ENCODE results near the gene CASP2. TPM values are rescaled to one million over a fixed set of nuclear protein-coding genes. Genes with fewer than 3 reads are reported as not detected.

Gene CASP2
- total RNA-seq, 1 donor from 2014 or later, result 9.4 TPM

DNA sequence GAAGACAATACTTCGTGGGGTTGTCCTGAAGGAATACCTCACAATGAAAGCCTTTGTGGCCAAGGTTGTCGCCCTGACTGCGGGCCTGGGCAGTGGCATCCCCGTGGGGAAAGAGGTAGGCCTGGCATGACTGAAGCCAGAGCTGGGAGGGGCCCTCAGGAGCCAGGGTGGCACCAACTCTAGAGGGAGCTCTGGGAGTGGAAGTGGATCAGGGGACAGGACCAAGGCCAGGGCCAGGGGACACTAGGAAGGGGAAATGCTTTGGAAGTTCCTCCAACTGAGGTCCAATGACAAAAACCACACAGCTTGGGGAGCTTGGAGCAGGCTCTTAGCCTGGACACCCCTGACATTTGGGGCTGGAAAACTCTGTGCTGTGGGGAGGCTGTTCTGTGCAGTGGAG is 33.6 kb downstream of the CASP2 start:
- Histone ChIP-seq H3K27me3 (ENCODE audit: control insufficient read depth in 3 of 3, insufficient read depth in 3 of 3, low read length in 3 of 3) (no peaks in the 10 kb centered on the region), H3K4me1 (ENCODE audit: control insufficient read depth in 3 of 3, insufficient read depth in 3 of 3, low read length in 3 of 3) (peaks cover 38 to 56% (median 52%) of the 10 kb centered on the region in 3 donors), H3K9me3 (ENCODE audit: control insufficient read depth in 3 of 3, low read length in 3 of 3) (no peaks in the 10 kb centered on the region), H3K36me3 (ENCODE audit: control insufficient read depth in 3 of 3, insufficient read depth in 3 of 3, low read length in 3 of 3) (peaks cover 36 to 48% (median 37%) of the 10 kb centered on the region in 3 donors), H3K9ac (ENCODE audit: low read depth in 1 of 3, low read length in 3 of 3) (peak overlapping the region in 1 of 3 donors; percentile 33), H3K27ac (ENCODE audit: low read depth, low read length) (peak overlapping the region; percentile 34), H3K4me3 (ENCODE audit: low read length in 3 of 3) (no peak overlapping the region)

DNA sequence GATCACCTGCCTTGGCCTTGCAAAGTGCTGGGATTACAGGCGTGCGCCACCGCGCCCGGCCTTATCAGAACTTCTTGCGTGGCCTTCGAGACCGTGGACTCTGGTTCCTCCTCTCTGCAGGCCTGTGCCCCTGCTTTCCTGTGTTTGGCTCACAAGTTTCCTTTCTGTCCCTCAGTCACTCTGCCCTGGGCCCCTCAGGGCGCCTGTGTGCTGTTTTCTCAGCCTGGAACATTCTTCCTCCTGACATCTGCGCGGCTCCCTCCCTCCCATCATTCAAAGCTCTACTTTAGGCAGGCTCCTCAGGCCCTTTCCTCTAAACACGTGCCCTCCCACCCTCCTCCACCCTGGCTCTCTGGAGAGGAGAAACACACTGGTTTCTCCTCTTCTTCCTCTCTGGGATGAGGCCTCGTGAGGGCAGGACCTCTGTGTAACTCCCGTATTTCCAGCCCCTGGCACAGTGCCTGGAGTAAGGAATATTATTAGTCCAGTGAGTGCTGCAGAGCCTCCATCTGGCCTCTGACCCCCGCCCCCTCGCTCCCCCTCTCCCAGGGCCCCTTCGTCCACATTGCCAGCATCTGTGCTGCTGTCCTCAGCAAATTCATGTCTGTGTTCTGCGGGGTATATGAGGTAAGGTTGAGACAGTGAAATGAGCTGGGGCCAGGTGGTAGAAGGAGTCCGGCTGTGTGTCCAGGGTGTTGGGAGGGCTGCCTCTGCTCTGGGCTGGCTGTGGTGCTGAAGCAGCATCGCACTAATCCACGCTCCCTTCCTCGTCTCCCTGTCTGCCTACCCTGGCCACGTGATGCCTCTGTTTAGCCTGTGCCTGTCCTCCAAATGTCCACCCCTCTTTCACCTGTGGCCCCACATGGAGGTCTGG is 34.8 kb downstream of the CASP2 start:
- H3K36me3 ChIP-seq (ENCODE audit: control insufficient read depth in 3 of 3, insufficient read depth in 3 of 3, low read length in 3 of 3), result peaks cover 36 to 48% (median 39%) of the 10 kb centered on the region in 3 donors
- peaks cover 34 to 51% (median 45%) of the 10 kb centered on the region in 3 donors for H3K4me1 ChIP-seq (ENCODE audit: control insufficient read depth in 3 of 3, insufficient read depth in 3 of 3, low read length in 3 of 3)
- H3K9me3 ChIP-seq (ENCODE audit: control insufficient read depth in 3 of 3, low read length in 3 of 3), result no peaks in the 10 kb centered on the region
- peak overlapping the region in 1 of 3 donors; percentile 25 for H3K9ac ChIP-seq (ENCODE audit: low read depth in 1 of 3, low read length in 3 of 3)
- H3K4me3 ChIP-seq (ENCODE audit: low read length in 3 of 3), result peak overlapping the region in 1 of 3 donors; percentile 22
- H3K27me3 ChIP-seq (ENCODE audit: control insufficient read depth in 3 of 3, insufficient read depth in 3 of 3, low read length in 3 of 3), result no peaks in the 10 kb centered on the region
- peak overlapping the region; percentile 44 for H3K27ac ChIP-seq (ENCODE audit: low read depth, low read length)

DNA sequence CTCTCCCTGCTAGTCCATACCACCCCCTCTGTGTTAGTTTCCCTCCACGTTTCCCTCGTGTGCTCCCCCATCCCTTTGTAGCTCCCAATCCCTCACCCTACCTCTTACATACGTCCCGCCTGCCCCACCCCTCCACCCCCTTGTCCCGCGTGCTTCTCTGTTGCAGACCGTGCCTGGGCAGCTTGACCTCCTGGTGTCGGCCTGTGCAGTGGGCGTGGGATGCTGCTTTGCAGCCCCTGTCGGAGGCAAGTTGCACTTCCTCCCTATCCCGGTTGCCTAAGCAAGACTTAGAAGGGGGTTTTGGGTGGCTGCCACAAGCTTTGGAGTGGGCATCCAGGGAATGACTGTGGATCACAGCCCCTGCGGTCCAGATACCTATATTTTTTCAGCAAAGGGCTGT is 35.5 kb downstream of the CASP2 start:
- Histone ChIP-seq H3K4me3 (ENCODE audit: low read length in 3 of 3) (peak overlapping the region in 1 of 3 donors; percentile 22), H3K27ac (ENCODE audit: low read depth, low read length) (peak overlapping the region; percentile 44), H3K9ac (ENCODE audit: low read depth in 1 of 3, low read length in 3 of 3) (no peak overlapping the region), H3K9me3 (ENCODE audit: control insufficient read depth in 3 of 3, low read length in 3 of 3) (no peaks in the 10 kb centered on the region), H3K27me3 (ENCODE audit: control insufficient read depth in 3 of 3, insufficient read depth in 3 of 3, low read length in 3 of 3) (no peaks in the 10 kb centered on the region), H3K4me1 (ENCODE audit: control insufficient read depth in 3 of 3, insufficient read depth in 3 of 3, low read length in 3 of 3) (peaks cover 29 to 44% (median 41%) of the 10 kb centered on the region in 3 donors), H3K36me3 (ENCODE audit: control insufficient read depth in 3 of 3, insufficient read depth in 3 of 3, low read length in 3 of 3) (peaks cover 36 to 48% (median 39%) of the 10 kb centered on the region in 3 donors)

DNA sequence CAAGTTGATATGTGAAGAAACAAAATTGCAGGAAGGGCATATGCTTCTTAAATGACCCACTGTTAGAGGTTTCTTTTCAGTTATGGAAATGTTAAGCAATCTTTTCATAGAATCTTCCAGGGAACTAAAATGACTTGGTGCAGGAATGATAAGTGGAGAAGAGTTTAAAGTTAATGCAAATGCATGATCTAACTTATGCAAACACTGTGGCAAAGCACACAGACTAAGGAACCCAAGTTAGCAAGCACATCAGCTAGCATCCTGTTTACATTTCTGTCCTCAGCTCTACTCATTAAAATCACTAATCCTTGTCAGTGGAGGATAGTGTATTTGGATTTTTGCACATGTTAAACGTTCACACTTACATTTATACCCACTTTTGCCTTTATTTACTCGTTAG is 37.1 kb downstream of the CASP2 start:
- peaks cover 20 to 32% (median 30%) of the 10 kb centered on the region in 3 donors for H3K4me1 ChIP-seq (ENCODE audit: control insufficient read depth in 3 of 3, insufficient read depth in 3 of 3, low read length in 3 of 3)
- H3K27ac ChIP-seq (ENCODE audit: low read depth, low read length), result no peak overlapping the region
- no peaks in the 10 kb centered on the region for H3K27me3 ChIP-seq (ENCODE audit: control insufficient read depth in 3 of 3, insufficient read depth in 3 of 3, low read length in 3 of 3)
- no peak overlapping the region for H3K4me3 ChIP-seq (ENCODE audit: low read length in 3 of 3)
- no peaks in the 10 kb centered on the region for H3K9me3 ChIP-seq (ENCODE audit: control insufficient read depth in 3 of 3, low read length in 3 of 3)
- no peak overlapping the region for H3K9ac ChIP-seq (ENCODE audit: low read depth in 1 of 3, low read length in 3 of 3)
- peaks cover 29 to 37% (median 36%) of the 10 kb centered on the region in 3 donors for H3K36me3 ChIP-seq (ENCODE audit: control insufficient read depth in 3 of 3, insufficient read depth in 3 of 3, low read length in 3 of 3)

DNA sequence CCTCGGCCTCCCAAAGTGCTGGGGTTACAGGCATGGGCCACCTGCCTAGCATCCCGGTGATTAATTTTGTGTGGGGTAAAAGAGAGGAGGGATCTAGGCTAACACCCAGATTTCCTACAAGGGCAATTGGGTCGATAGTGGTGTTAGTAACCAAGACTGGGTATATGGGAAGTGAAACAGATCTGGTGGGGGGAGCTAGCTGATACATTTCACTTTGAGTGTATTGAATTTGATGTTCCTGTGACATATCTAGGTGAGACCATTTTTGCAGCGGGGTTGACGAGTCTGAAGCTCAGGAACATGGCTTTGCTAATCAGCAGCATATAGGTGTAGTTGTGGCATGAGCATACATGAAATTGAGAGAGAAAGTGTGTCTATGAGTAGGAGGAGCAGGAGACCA is 39.8 kb downstream of the CASP2 start:
- no peak overlapping the region for H3K4me3 ChIP-seq (ENCODE audit: low read length in 3 of 3)
- H3K4me1 ChIP-seq (ENCODE audit: control insufficient read depth in 3 of 3, insufficient read depth in 3 of 3, low read length in 3 of 3), result peaks cover 22 to 29% (median 28%) of the 10 kb centered on the region in 3 donors
- H3K27ac ChIP-seq (ENCODE audit: low read depth, low read length), result no peak overlapping the region
- H3K36me3 ChIP-seq (ENCODE audit: control insufficient read depth in 3 of 3, insufficient read depth in 3 of 3, low read length in 3 of 3), result peaks cover 13 to 26% (median 23%) of the 10 kb centered on the region in 3 donors
- no peaks in the 10 kb centered on the region for H3K9me3 ChIP-seq (ENCODE audit: control insufficient read depth in 3 of 3, low read length in 3 of 3)
- no peaks in the 10 kb centered on the region for H3K27me3 ChIP-seq (ENCODE audit: control insufficient read depth in 3 of 3, insufficient read depth in 3 of 3, low read length in 3 of 3)
- H3K9ac ChIP-seq (ENCODE audit: low read depth in 1 of 3, low read length in 3 of 3), result no peak overlapping the region

DNA sequence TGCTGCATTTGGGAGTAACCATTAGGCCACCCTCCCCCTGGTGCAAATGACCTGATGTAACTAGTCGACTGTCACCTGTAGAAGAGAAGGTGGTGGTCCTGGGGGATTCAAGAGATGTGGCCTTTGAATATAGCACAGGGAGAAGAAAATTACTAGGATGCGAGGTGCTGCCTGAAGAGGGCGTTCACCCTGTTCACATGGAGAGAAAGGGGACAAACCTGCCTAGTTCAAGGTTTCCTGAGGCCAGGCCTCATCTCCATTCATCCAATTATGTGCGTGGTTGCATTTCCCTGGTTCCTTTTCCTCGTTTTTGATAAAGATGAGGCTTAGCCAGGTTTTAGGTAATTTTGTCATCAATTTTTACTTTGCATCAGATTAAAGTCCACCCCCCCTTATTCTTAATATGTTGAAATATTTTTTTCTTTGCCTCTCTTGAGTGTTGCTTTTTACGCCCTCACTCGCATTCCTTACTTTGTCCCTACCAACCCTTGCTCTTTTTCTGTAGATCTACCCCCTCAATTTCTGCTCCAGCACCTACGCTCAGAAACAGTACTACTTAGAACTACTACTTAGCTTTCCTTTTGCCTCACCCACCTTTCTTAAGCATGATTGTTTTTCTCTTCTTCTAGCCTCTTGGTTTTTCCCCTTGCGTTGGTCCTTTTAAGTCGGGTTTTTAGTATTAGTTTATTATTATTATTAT is 41.5 kb downstream of the CASP2 start:
- Histone ChIP-seq H3K27ac (ENCODE audit: low read depth, low read length) (no peak overlapping the region), H3K36me3 (ENCODE audit: control insufficient read depth in 3 of 3, insufficient read depth in 3 of 3, low read length in 3 of 3) (peaks cover 4 to 23% (median 17%) of the 10 kb centered on the region in 3 donors), H3K4me3 (ENCODE audit: low read length in 3 of 3) (no peak overlapping the region), H3K4me1 (ENCODE audit: control insufficient read depth in 3 of 3, insufficient read depth in 3 of 3, low read length in 3 of 3) (peaks cover 20 to 21% (median 21%) of the 10 kb centered on the region in 3 donors), H3K9ac (ENCODE audit: low read depth in 1 of 3, low read length in 3 of 3) (no peak overlapping the region), H3K9me3 (ENCODE audit: control insufficient read depth in 3 of 3, low read length in 3 of 3) (no peaks in the 10 kb centered on the region), H3K27me3 (ENCODE audit: control insufficient read depth in 3 of 3, insufficient read depth in 3 of 3, low read length in 3 of 3) (no peaks in the 10 kb centered on the region)

GRCh38 chr7:143331179-143331801 is 43.1 kb downstream of the CASP2 start:
- Histone ChIP-seq H3K9ac (ENCODE audit: low read depth in 1 of 3, low read length in 3 of 3) (peak overlapping the region in 1 of 3 donors; percentile 1), H3K27me3 (ENCODE audit: control insufficient read depth in 3 of 3, insufficient read depth in 3 of 3, low read length in 3 of 3) (no peaks in the 10 kb centered on the region), H3K4me3 (ENCODE audit: low read length in 3 of 3) (no peak overlapping the region), H3K27ac (ENCODE audit: low read depth, low read length) (peak overlapping the region; percentile 82), H3K9me3 (ENCODE audit: control insufficient read depth in 3 of 3, low read length in 3 of 3) (no peaks in the 10 kb centered on the region), H3K36me3 (ENCODE audit: control insufficient read depth in 3 of 3, insufficient read depth in 3 of 3, low read length in 3 of 3) (peaks cover 5 to 19% (median 13%) of the 10 kb centered on the region in 3 donors), H3K4me1 (ENCODE audit: control insufficient read depth in 3 of 3, insufficient read depth in 3 of 3, low read length in 3 of 3) (peaks cover 20 to 21% (median 21%) of the 10 kb centered on the region in 3 donors)

- peaks cover 20 to 21% (median 21%) of the 10 kb centered on the region in 3 donors for H3K4me1 ChIP-seq (ENCODE audit: control insufficient read depth in 3 of 3, insufficient read depth in 3 of 3, low read length in 3 of 3)
- no peak overlapping the region for H3K4me3 ChIP-seq (ENCODE audit: low read length in 3 of 3)
- no peaks in the 10 kb centered on the region for H3K27me3 ChIP-seq (ENCODE audit: control insufficient read depth in 3 of 3, insufficient read depth in 3 of 3, low read length in 3 of 3)
- no peaks in the 10 kb centered on the region for H3K9me3 ChIP-seq (ENCODE audit: control insufficient read depth in 3 of 3, low read length in 3 of 3)
- no peak overlapping the region for H3K27ac ChIP-seq (ENCODE audit: low read depth, low read length)
- H3K36me3 ChIP-seq (ENCODE audit: control insufficient read depth in 3 of 3, insufficient read depth in 3 of 3, low read length in 3 of 3), result peaks cover 6 to 33% (median 20%) of the 10 kb centered on the region in 3 donors
- no peak overlapping the region for H3K9ac ChIP-seq (ENCODE audit: low read depth in 1 of 3, low read length in 3 of 3)
Measured at GRCh38 chr7:143334244-143334643, 46.1 kb downstream of the CASP2 start.

DNA sequence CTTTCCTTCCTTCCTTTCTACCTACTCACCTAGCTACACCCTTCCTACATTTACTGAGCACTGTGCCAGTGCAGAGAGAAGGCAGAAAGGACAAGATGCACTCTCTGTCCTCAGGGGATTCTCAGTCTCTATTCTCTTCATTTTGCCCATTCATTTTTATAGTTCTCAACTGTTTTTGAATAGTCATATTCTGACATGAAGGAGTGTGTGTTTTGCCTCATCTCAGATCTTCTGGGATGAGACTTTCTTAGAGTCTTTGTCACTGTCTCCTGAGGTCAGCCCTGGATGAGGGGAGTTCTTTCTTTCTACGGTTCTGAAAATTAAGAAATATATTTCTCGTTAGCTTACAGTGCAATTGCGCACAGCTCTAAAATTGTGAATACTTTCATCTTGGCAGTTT is 49.1 kb downstream of the CASP2 start:
- Histone ChIP-seq H3K4me1 (ENCODE audit: control insufficient read depth in 3 of 3, insufficient read depth in 3 of 3, low read length in 3 of 3) (peaks cover 0 to 9% (median 7%) of the 10 kb centered on the region in 3 donors), H3K27me3 (ENCODE audit: control insufficient read depth in 3 of 3, insufficient read depth in 3 of 3, low read length in 3 of 3) (no peaks in the 10 kb centered on the region), H3K9me3 (ENCODE audit: control insufficient read depth in 3 of 3, low read length in 3 of 3) (no peaks in the 10 kb centered on the region), H3K36me3 (ENCODE audit: control insufficient read depth in 3 of 3, insufficient read depth in 3 of 3, low read length in 3 of 3) (peaks cover 15 to 53% (median 35%) of the 10 kb centered on the region in 3 donors), H3K4me3 (ENCODE audit: low read length in 3 of 3) (no peak overlapping the region), H3K9ac (ENCODE audit: low read depth in 1 of 3, low read length in 3 of 3) (no peak overlapping the region), H3K27ac (ENCODE audit: low read depth, low read length) (no peak overlapping the region)
